Activated naive CD4-positive, alpha-beta T cell treated with anti-CD3 and anti-CD28 coated beads, Interleukin-2, amount 50 U/mL, for 24 hours (primary cell): Measurements from ENCODE around the gene PRM1.
"Not testable (repeated sequence)": the region's sequence is repeated elsewhere in the genome, so short reads cannot be mapped to it uniquely, and the experiment has no call there.

Source experiments
- H3K27ac Mint-ChIP-seq: one replicate; pipeline ENCODE4 v1.8.0; 2021; ENCODE audit warnings: mild to moderate bottlenecking, mixed read lengths
- H3K27me3 Mint-ChIP-seq: one replicate; pipeline ENCODE4 v1.8.0; 2021; ENCODE audit warnings: mixed read lengths
- H3K36me3 Mint-ChIP-seq: one replicate; pipeline ENCODE4 v1.8.0; 2021; ENCODE audit warnings: mixed read lengths
- H3K4me1 Mint-ChIP-seq: one replicate; pipeline ENCODE4 v1.8.0; 2021; ENCODE audit warnings: mixed read lengths
- H3K4me3 Mint-ChIP-seq: one replicate; pipeline ENCODE4 v1.8.0; 2021; ENCODE audit warnings: mild to moderate bottlenecking, mixed read lengths
- H3K9me3 Mint-ChIP-seq: one replicate; pipeline ENCODE4 v1.8.0; 2021; ENCODE audit warnings: mixed read lengths

PRM1 gene

DNA sequence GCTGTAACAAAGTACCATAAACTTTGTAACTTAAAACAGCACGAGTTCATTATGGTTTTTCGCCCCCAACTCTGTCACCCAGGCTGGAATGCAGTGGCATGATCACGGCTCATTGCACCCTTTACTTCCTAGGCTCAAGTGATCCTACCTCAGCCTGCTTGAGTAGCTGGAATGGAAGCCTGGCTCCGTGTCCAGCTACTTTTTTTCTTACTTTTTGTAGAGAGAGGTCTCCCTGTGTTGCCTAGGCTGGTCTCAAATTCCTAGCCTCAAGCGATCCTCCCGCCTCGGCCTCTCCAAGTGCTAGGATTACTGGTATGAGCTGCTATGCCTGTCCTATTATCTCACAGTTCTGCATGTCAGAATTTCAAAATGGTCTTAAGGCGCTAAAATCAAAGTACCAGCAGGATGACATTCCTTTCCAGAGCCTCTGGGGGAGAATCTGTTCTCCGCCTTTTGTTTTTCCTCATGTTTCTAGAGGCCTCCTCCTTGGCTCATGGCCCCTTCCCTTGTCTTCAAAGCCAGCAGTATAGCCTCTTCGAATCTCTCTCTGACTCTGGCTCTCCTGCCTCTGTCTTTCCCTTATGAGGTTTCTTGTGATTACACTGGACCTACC is 10.1 kb upstream of the PRM1 start:
- H3K36me3 Mint-ChIP-seq, result no peaks in the 10 kb centered on the region
- H3K4me3 Mint-ChIP-seq, result no peak overlapping the region
- H3K27ac Mint-ChIP-seq, result no peak overlapping the region
- H3K9me3 Mint-ChIP-seq, result no peaks in the 10 kb centered on the region
- H3K27me3 Mint-ChIP-seq, result no peaks in the 10 kb centered on the region
- no peaks in the 10 kb centered on the region for H3K4me1 Mint-ChIP-seq

DNA sequence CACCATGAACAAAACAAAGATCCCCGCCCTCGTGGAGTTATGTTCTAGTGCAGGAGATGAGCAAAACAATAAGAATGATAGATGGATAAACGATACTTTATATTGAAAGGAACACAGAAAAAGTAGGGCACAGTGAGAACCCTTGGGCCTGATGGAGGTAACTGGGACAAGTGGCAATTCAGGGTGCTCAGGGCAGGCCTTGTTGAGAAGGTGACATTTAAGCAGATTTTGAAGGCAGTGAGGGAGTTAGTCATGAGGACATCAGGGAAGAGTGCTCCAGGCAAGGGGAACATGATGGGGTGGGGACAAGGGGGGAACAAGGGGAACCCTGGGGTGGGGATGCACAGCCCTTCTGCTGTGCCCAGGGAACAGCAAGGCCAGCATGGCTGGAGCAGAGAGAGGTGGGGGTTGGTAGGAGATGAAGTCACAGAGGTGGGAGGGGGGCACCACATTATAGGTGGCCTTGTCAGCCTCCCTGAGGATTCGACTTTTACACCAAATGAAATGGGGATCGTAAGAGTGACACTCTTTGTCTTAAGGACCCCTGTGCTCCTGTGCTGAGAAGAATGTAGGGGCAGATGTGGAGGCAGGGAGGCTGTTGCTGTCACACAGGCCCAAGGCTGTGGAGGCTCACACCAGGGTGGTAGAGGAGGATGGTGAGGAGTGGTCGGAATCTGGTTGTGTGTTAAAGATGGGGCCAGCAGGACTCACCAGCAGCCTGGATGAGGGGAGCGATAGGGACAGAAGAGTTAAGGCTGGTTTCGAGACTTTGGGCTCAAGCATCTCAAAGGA is 9.2 kb upstream of the PRM1 start:
- no peaks in the 10 kb centered on the region for H3K27me3 Mint-ChIP-seq
- H3K9me3 Mint-ChIP-seq, result no peaks in the 10 kb centered on the region
- peak overlapping the region; percentile 37 for H3K27ac Mint-ChIP-seq
- H3K36me3 Mint-ChIP-seq, result no peaks in the 10 kb centered on the region
- no peak overlapping the region for H3K4me3 Mint-ChIP-seq
- no peaks in the 10 kb centered on the region for H3K4me1 Mint-ChIP-seq

DNA sequence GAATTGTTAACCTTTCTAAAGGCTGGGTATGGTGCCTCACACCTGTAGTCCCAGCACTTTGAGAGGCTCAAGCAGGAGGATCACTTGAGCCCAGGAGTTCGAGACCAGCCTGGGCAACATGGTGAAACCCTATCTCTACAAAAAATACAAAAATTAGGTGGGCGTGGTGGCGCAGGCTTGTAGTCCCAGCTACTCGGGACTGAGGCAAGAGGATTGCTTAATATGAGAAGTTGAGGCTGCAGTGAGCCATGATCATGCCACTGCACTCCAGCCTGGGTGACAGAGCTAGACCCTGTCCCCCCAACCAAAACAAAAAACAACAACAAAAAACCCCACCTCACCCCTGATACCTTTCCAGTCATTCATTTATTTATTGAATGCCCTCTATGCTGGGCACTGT is 8.6 kb upstream of the PRM1 start:
- not testable (repeated sequence) for H3K4me3 Mint-ChIP-seq, H3K27me3 Mint-ChIP-seq, H3K27ac Mint-ChIP-seq, H3K4me1 Mint-ChIP-seq, H3K36me3 Mint-ChIP-seq, H3K9me3 Mint-ChIP-seq

DNA sequence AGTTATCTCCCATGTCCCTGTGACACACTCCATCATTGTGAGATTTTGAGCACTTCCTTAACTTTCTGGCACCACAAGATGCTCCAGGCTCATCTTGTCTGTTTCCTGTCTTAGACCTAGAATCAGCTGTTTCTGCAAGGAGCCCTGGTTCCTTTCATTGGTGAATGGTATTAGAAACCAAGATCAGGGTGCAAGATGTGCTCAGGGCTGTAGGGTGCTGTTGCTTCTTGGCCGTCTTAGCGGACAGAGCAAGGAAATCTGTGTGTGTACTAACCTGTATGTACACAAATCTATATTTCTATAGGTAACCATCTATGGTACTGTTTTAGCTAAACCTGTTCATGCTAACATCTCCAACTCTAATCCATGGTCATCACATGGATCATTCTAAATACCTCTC is 8.1 kb upstream of the PRM1 start:
- no peaks in the 10 kb centered on the region for H3K36me3 Mint-ChIP-seq
- H3K4me3 Mint-ChIP-seq, result no peak overlapping the region
- no peaks in the 10 kb centered on the region for H3K4me1 Mint-ChIP-seq
- no peak overlapping the region for H3K27ac Mint-ChIP-seq
- H3K9me3 Mint-ChIP-seq, result no peaks in the 10 kb centered on the region
- H3K27me3 Mint-ChIP-seq, result no peaks in the 10 kb centered on the region

DNA sequence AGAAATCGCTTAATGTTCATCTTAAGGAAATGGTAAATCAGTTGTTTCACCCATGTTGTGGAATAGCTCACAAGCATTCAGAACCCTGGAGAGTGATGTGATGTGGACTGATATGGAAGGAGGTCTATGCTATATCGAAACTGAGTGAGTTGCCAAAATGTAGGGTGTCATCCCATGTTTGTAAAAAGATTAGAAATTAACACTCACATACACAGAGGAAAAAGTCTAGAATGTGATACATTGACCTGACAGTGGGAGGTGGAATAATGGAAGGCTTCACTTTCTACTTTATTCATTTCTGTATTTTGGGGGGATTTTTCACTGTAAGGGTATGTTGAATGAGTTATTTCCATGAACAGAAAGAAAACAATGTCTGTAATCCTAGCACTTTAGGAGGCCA is 4.7 kb upstream of the PRM1 start:
- H3K9me3 Mint-ChIP-seq, result no peaks in the 10 kb centered on the region
- no peaks in the 10 kb centered on the region for H3K27me3 Mint-ChIP-seq
- H3K4me1 Mint-ChIP-seq, result no peaks in the 10 kb centered on the region
- no peaks in the 10 kb centered on the region for H3K36me3 Mint-ChIP-seq
- H3K4me3 Mint-ChIP-seq, result no peak overlapping the region
- no peak overlapping the region for H3K27ac Mint-ChIP-seq

DNA sequence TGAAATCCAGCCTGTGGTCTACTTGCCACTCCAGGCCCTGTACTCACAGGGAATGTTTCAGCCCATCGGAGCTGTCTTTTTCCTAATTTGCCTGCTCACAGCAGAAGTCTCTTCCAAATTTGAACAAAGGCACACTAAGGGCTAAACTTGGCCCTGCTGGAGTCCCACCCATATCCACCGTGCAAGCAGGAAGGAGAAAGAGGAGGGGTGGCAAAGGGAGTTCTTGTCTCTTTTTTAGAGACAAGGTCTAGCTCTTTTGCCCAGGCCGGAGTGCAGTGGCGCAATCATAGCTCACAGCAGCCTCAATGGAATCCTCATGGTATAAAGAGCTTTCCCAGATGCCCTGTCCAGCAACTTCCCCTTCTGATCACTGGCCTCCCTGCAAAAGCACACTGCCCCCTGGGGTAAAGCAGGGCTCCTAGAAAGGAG is 2.7 kb upstream of the PRM1 start:
- Mint-ChIP-seq H3K27me3 (no peaks in the 10 kb centered on the region), H3K27ac (no peak overlapping the region), H3K9me3 (no peaks in the 10 kb centered on the region)

DNA sequence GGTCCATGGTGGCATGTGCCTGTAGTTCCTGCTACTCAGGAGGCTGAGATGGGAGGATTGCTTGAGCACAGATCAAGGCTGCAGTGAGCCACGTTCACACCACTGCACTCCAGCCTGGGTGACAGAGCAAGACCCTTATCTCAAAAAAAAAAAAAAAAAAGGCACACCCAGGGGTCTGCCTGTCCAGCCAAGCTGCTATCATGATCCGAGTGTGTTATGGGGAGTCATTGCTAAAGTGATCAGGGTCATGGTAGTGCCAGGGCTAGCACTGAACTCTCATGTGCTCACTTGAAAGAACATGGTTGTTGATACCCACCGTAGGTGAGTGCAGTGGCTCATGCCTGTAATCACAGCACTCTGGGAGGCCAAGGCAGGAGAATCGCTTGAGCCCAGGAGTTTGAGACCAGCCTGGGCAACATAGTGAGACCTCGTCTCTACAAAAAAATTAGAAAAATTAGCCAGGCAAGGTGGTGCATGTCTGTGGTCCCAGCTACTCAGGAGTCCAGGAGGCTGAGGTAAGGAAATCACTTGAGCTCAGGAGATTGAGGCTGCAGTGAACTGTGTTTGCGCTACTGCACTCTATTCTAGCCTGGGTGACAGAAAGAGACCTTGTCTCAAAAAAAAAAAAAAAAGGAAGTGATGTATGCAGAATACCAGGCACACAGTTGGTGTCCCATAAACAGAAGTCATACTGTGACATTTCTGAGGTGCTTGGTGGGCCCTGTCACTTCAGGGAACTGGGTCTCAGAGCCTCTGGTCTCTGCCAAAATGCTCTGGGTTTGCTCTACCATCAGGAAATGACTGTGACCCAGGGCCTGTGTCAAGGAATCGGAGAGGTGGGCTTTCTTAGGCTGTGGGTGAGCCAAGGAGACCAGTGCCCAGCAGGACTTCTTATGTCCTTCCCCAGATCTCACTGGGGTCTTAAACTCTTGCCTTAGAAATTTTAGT is 2.2 kb downstream of the PRM1 start:
- Mint-ChIP-seq H3K27ac (no peak overlapping the region), H3K9me3 (no peaks in the 10 kb centered on the region), H3K27me3 (no peaks in the 10 kb centered on the region), H3K4me1 (no peaks in the 10 kb centered on the region), H3K36me3 (no peaks in the 10 kb centered on the region), H3K4me3 (no peak overlapping the region)

More for the DNA sequence above, 2.7 kb upstream of the PRM1 start:
- H3K4me1 Mint-ChIP-seq, result no peaks in the 10 kb centered on the region
- no peaks in the 10 kb centered on the region for H3K36me3 Mint-ChIP-seq
- no peak overlapping the region for H3K4me3 Mint-ChIP-seq

DNA sequence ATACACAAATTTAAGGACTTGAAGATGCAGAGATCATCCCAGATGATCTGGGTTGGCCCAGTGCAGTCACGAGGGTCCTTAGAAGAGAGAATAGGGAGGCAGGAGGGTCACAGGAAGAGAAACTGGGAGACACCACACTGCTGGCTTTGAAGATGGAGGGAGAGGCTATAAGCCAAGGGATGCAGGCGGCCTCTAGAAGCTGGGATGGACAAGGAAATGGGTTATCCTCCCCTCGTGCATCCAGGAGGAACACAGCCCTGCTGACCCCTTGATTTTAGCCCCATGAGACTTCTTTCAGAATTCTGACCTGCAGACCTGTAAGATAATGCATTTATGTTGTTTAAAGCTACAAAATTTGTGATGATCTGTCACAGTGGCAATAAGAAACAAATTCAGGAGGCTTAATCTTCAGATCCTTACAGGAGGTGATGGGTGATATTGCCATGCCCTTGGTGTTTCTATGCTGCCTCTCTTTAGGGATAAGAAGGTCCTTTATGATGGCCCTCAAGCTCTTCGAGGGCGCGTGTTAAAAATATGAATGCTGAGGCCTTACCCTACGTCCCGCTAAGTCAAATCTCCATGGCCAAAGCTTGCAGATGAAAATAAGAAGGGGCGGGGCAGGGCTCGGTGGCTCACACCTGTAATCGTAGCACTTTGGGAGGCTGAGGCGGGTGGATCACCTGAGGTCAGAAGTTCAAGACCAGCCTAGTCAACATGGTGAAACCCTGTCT is 3.4 kb downstream of the PRM1 start:
- Mint-ChIP-seq H3K27ac (no peak overlapping the region), H3K4me1 (no peaks in the 10 kb centered on the region), H3K4me3 (no peak overlapping the region), H3K36me3 (no peaks in the 10 kb centered on the region), H3K27me3 (no peaks in the 10 kb centered on the region), H3K9me3 (no peaks in the 10 kb centered on the region)

DNA sequence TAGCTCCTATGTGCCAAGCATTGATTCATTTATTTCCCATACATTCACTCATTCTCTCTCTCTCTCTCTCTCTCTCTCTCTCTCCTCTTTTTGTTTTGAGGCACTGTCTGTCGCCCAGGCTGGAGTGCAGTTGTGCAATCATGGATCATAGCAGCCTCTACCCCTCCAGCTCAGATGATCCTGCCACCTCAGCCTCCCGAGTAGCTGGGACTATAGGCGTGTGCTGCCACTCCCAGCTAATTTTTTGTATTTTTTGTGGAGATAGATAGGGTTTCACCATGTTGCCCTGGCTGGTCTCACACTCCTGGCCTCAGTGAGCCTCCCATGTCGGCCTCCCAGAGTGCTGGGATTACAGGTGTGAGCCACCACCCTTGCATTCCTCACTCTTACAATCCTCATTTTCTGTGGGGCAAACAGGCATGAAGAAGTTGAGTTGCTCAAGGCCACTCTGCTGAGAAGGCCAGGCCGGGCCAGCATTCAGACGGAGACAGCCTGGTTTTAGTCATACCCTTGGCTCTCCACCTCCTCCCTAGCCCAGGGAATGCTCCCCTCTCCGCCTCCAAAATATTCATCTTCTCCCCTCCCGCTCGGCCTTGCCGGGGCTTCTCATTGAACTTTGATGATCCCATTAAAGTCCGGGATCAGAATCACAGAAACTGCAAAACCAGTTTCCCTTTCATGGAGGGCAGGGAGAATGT is 4.1 kb downstream of the PRM1 start:
- Mint-ChIP-seq H3K4me1 (no peaks in the 10 kb centered on the region), H3K4me3 (no peak overlapping the region), H3K27me3 (no peaks in the 10 kb centered on the region), H3K27ac (peak overlapping the region; percentile 48), H3K9me3 (no peaks in the 10 kb centered on the region), H3K36me3 (no peaks in the 10 kb centered on the region)

DNA sequence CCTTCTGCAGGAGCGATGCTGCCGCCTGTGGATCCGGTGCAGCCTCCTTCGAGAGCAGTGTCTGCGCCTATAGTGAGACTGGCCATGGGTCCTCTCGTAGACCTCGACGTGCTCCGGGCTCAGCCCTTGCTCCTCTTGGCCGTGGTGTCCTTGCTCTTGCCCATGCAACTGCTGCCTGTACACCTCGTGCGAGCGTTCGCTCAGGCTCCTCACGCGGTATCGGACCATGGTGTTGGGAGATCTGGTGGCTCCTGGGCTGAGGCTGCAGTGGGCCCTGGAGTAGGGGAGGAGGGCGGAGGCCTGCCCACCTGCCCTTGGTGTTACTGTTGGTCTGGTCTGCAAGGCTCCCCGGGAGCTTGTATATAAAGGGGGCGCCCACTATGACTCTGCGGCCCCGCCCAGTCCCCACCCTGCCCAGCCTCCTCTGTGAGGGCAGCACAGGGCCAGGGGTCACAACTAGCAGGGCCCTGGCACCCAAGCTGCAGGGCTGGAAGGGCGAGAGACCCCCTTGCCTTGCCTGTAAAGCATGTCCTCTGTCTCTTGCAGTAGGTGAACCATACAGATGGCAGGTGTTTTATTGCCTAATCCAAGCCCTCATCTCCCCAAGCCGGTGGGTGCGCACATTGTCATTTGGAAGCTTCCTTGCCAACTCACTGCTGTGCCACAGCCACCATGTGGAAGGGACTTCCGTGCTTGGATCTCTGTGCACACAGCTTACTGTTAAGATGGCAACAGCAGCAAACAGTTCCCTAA is 4.8 kb downstream of the PRM1 start, which contains the start of gene PRM2:
TSS of gene PRM2 (minus strand) at position 338 of the 753 bp plus-strand sequence. CDS start at position 228, 110 bp downstream.
- no peaks in the 10 kb centered on the region for H3K4me1 Mint-ChIP-seq
- H3K27ac Mint-ChIP-seq, result peak within 1 kb of the TSS; percentile 48
- H3K36me3 Mint-ChIP-seq, result no peaks in the 10 kb centered on the region
- no peaks in the 10 kb centered on the region for H3K27me3 Mint-ChIP-seq
- H3K9me3 Mint-ChIP-seq, result no peaks in the 10 kb centered on the region
- H3K4me3 Mint-ChIP-seq, result no peak within 1 kb of the TSS

DNA sequence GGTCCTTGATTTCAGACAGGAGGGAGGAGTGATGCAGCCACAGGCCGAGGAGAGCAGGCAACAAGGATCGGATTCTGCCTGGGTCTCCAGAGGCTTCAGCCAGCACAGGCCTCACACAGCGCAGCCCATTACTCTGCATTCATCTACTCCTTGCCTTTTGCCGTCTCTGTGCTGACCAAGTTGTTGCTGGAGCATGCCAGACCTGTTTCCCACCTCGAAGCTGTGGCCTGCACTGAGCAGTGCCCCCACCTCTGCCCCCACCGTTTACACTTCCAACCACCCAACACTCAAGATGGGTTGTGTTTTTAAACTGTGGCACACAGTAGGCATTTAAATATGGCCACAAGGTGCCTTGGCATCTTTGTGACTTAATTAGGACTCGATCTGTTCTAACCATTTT is 6.2 kb downstream of the PRM1 start:
- no peaks in the 10 kb centered on the region for H3K9me3 Mint-ChIP-seq
- H3K4me3 Mint-ChIP-seq, result no peak overlapping the region
- no peaks in the 10 kb centered on the region for H3K36me3 Mint-ChIP-seq
- H3K27ac Mint-ChIP-seq, result no peak overlapping the region
- no peaks in the 10 kb centered on the region for H3K4me1 Mint-ChIP-seq
- no peaks in the 10 kb centered on the region for H3K27me3 Mint-ChIP-seq

DNA sequence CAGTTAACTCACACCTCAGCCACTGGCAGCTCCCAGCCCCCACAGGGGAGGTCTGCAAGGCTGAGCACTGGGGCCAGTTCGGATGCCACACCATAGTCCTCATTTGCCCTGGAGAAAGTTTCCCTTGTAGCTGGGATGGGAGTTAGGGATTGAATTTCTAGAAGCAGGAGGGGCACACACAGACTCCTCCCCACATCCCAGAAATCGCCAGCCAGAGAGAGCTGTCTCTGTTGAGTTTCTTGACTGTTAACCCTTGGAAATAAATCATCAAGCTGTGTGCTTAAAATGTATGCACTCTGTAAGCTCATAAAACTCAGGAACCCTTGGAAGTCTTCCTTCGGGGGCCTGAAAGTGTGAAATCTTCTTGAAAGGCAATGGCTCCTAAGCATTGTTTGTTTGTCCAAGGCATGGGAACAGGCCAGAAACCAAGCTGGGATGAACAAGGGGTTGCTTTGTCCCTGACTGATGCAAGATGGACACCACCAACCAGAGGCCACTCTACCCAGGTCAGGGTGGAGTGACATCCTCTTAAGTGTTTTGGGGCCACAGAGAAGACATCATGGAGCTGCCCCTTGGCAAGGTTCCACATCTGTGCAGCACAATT is 7.3 kb downstream of the PRM1 start:
- Mint-ChIP-seq H3K4me3 (no peak overlapping the region), H3K4me1 (no peaks in the 10 kb centered on the region), H3K9me3 (no peaks in the 10 kb centered on the region), H3K27me3 (no peaks in the 10 kb centered on the region), H3K27ac (no peak overlapping the region), H3K36me3 (no peaks in the 10 kb centered on the region)

DNA sequence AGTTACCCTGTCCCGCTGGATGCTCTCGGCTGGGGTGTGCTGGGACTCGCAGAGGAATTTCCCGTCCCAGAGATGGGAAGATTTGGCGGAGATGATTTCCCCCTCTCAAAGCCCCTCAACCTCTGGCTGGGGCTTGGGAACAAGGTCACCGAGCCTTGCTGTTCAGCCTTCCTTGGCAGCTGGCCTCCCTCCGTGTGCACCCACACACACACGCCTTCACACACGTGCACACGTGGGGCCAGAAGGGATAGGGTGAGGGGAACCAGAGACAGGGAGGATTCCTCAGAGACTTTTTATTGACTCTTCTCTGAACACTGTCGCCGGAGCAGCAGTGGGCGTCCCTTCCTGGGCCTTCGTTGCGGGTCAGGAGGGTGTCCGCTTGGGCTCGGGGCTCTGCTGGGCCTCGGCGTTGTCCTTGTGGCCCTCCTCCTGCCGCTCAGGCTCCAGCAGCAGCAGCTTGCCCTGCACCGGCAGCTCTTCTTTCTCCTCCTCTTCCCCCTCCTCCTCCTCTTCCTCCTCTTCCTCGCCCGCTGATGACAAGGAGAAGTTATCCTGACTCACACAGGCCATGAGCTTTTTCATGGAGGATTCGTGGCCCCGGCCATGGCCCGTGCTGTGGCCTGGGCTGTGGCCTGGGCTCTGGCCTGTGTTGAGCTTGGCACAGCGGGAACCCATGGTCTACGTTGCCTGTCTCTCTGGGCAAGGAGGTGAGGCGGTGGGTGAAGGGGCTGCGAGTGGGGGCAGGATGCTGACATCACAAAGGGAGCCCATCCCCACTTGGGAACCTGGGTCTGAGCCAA is 8.0 kb downstream of the PRM1 start, which contains the start of gene PRM3:
TSS of gene PRM3 (minus strand) at position 709 of the 800 bp plus-strand sequence. CDS start at position 675, 34 bp downstream.
- Mint-ChIP-seq H3K27ac (no peak within 1 kb of the TSS), H3K4me3 (no peak within 1 kb of the TSS), H3K4me1 (no peaks in the 10 kb centered on the region), H3K27me3 (no peaks in the 10 kb centered on the region), H3K36me3 (no peaks in the 10 kb centered on the region), H3K9me3 (no peaks in the 10 kb centered on the region)
